Cardiac muscle cell (in vitro differentiated cells and primary cell): ENCODE measurements around the gene COPS7A. TPM values are rescaled to one million over a fixed set of nuclear protein-coding genes. Genes with fewer than 3 reads are reported as not detected.
A peak's percentile ranks its signal among the peaks of the same experiment; 100 is the strongest.

Experiments
- DNase-seq, 2 donors: peaks; one replicate each; pipeline versions ENCODE4 v3.0.0 to v3.0.0-alpha.2; 2010 to 2017; ENCODE audit warnings: low read depth in 1 of 2, low spot score in 1 of 2
- H3K27ac ChIP-seq: fragments of 200-600 bp; sonication (generic); 2 replicates; pipeline ENCODE4 v1.5.1; 2016
- H3K27me3 ChIP-seq: fragments of 200-600 bp; sonication (generic); 2 replicates; pipeline ENCODE4 v1.6.0; 2016; ENCODE audit warnings: control low read depth
- H3K36me3 ChIP-seq: fragments of 200-600 bp; sonication (generic); 2 replicates; pipeline ENCODE4 v1.5.1; 2016; ENCODE audit warnings: control low read depth
- H3K4me1 ChIP-seq: fragments of 200-600 bp; sonication (generic); 2 replicates; pipeline ENCODE4 v1.8.1; 2017; ENCODE audit warnings: low read depth, mild to moderate bottlenecking, mixed run types
- H3K4me3 ChIP-seq: fragments of 200-600 bp; sonication (generic); 2 replicates; pipeline ENCODE4 v1.5.1; 2016; ENCODE audit warnings: mild to moderate bottlenecking
- H3K9me3 ChIP-seq: fragments of 200-600 bp; sonication (generic); 2 replicates; pipeline ENCODE4 v1.5.1; 2017; ENCODE audit warnings: low read depth, mild to moderate bottlenecking, control low read depth
- polyA plus RNA-seq: library from polyadenylated mRNA; unstranded; fragments of >200 nt; fragmentation: Nextera tagmentation; extraction: Ambion mirVana; gene quantifications from 2 replicates; pipeline ENCODE4 v1.2.1, GENCODE V29; 2016
- total RNA-seq: library from RNA; depleted of rRNA; stranded (reverse); fragments of >200 nt; gene quantifications from 2 replicates; pipeline ENCODE4 v1.2.3, GENCODE V29; 2016
- TF ChIP-seq, protein P1 (sequence below): IDR thresholded peaks from 2 replicates; pipeline ENCODE4 v1.5.1; 2012; ENCODE audit warnings: low read depth, mild to moderate bottlenecking, low read length

COPS7A gene
- total and polyA plus RNA-seq, 2 experiments from 2014 or later, result 71.0 to 108 TPM

- DNase-seq, result no peak
- Histone ChIP-seq H3K4me3 (no peak overlapping the region), H3K9me3 (no peaks in the 10 kb centered on the region)
These were observed 28.4 kb upstream of the COPS7A start for GRCh38 chr12:6695313-6696045.

GRCh38 chr12:6696690-6697583 is 26.9 kb upstream of the COPS7A start:
- TF ChIP-seq, protein P1, sequence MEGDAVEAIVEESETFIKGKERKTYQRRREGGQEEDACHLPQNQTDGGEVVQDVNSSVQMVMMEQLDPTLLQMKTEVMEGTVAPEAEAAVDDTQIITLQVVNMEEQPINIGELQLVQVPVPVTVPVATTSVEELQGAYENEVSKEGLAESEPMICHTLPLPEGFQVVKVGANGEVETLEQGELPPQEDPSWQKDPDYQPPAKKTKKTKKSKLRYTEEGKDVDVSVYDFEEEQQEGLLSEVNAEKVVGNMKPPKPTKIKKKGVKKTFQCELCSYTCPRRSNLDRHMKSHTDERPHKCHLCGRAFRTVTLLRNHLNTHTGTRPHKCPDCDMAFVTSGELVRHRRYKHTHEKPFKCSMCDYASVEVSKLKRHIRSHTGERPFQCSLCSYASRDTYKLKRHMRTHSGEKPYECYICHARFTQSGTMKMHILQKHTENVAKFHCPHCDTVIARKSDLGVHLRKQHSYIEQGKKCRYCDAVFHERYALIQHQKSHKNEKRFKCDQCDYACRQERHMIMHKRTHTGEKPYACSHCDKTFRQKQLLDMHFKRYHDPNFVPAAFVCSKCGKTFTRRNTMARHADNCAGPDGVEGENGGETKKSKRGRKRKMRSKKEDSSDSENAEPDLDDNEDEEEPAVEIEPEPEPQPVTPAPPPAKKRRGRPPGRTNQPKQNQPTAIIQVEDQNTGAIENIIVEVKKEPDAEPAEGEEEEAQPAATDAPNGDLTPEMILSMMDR, result no peak

More at GRCh38 chr12:6695313-6696045, 28.4 kb upstream of the COPS7A start:
- no peaks in the 10 kb centered on the region for H3K36me3 ChIP-seq
- H3K27ac ChIP-seq, result no peak overlapping the region
- H3K4me1 ChIP-seq, result no peaks in the 10 kb centered on the region
- TF ChIP-seq, protein P1, result no peak
- H3K27me3 ChIP-seq, result peaks cover 22% of the 10 kb centered on the region

GRCh38 chr12:6697584-6698351 is 26.1 kb upstream of the COPS7A start:
- TF ChIP-seq, protein P1, result peak; percentile 67
- H3K9me3 ChIP-seq, result no peaks in the 10 kb centered on the region
- no peak overlapping the region for H3K4me3 ChIP-seq
- H3K27ac ChIP-seq, result no peak overlapping the region
- peaks cover 40% of the 10 kb centered on the region for H3K27me3 ChIP-seq
- no peaks in the 10 kb centered on the region for H3K36me3 ChIP-seq
- DNase-seq, result peak; percentile 40 to 71
- H3K4me1 ChIP-seq, result peaks cover 5% of the 10 kb centered on the region

More at GRCh38 chr12:6696690-6697583, 26.9 kb upstream of the COPS7A start:
- no peak for DNase-seq
- Histone ChIP-seq H3K4me3 (no peak overlapping the region), H3K9me3 (no peaks in the 10 kb centered on the region), H3K27ac (no peak overlapping the region), H3K27me3 (peaks cover 36% of the 10 kb centered on the region), H3K36me3 (no peaks in the 10 kb centered on the region), H3K4me1 (peaks cover 5% of the 10 kb centered on the region)

GRCh38 chr12:6698352-6699046 is 25.3 kb upstream of the COPS7A start:
- H3K27ac ChIP-seq, result no peak overlapping the region
- H3K4me1 ChIP-seq, result peaks cover 5% of the 10 kb centered on the region
- no peaks in the 10 kb centered on the region for H3K36me3 ChIP-seq
- no peak overlapping the region for H3K4me3 ChIP-seq
- no peaks in the 10 kb centered on the region for H3K9me3 ChIP-seq
- no peak for DNase-seq
- TF ChIP-seq, protein P1, result no peak
- peaks cover 40% of the 10 kb centered on the region for H3K27me3 ChIP-seq
